Nephron (organoid): ENCODE measurements around the gene RNF31.

ENCODE experiments used
- H3K27ac Mint-ChIP-seq, 3 experiments: 2 replicates each; pipeline ENCODE4 v1.8.0; 2020; ENCODE audit warnings: mixed read lengths in 3 of 3, mild to moderate bottlenecking in 2 of 3, moderate library complexity in 1 of 3
- H3K27me3 Mint-ChIP-seq: 2 replicates; pipeline ENCODE4 v1.8.0; 2021; ENCODE audit warnings: low read depth, mild to moderate bottlenecking, moderate library complexity, mixed read lengths
- H3K36me3 Mint-ChIP-seq: 2 replicates; pipeline ENCODE4 v1.8.0; 2020; ENCODE audit warnings: low read depth, mixed read lengths
- H3K4me1 Mint-ChIP-seq: 2 replicates; pipeline ENCODE4 v1.8.0; 2020; ENCODE audit warnings: mixed read lengths
- H3K4me3 Mint-ChIP-seq, 3 experiments: 2 replicates each; pipeline ENCODE4 v1.8.0; 2020; ENCODE audit warnings: mild to moderate bottlenecking in 3 of 3, mixed read lengths in 3 of 3, moderate library complexity in 2 of 3
- H3K9me3 Mint-ChIP-seq: 2 replicates; pipeline ENCODE4 v1.8.0; 2020; ENCODE audit warnings: mixed read lengths
- TF ChIP-seq, protein P1 (sequence below), 3 experiments: fragments of 200-600 bp; sonication (generic); IDR thresholded peaks; one replicate each; pipeline ENCODE4 v1.5.0; 2021; ENCODE audit warnings: antibody characterized with exemption in 3 of 3; ENCODE audit not compliant: unreplicated experiment in 3 of 3

RNF31 gene

DNA sequence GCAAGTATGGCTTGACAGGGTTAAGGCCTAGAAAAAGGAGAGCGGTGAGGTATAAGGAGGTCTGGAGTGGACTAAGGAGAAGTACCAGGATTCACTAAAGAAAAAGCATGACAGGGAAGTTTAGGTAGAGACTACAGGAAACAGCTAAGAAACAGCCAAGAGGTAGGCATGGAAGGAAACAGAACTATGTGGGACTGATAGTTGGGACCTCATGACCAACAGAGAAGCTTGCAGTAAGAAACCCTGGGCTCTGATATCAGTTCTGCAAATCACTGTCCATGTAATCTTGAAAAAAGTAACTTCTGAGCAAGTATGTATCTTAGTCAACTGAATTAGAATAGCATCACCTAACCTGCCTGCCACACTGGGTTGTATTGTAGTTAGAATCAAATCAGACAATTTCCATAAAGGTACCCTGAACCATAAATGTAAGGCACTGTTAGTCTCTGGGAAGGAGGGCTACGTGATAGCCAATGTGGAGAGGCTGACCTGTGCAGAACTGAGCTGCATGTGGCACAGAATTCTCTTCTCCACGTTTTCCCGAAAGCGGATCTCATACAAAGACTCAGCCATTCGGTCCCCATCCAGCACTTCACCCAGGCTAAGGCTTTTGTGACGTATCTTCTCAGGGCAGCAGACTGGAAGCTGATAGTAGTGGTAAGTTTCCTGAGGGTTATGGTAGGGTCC, 47.0 kb downstream of the RNF31 start:
- Mint-ChIP-seq H3K9me3 (no peaks in the 10 kb centered on the region), H3K27ac (peak overlapping the region; percentile 95 to 97 (median 95)), H3K27me3 (no peaks in the 10 kb centered on the region), H3K4me1 (peaks cover 43% of the 10 kb centered on the region), H3K36me3 (peaks cover 38% of the 10 kb centered on the region), H3K4me3 (peak overlapping the region; percentile 90 to 99 (median 97))
- TF ChIP-seq, protein P1, sequence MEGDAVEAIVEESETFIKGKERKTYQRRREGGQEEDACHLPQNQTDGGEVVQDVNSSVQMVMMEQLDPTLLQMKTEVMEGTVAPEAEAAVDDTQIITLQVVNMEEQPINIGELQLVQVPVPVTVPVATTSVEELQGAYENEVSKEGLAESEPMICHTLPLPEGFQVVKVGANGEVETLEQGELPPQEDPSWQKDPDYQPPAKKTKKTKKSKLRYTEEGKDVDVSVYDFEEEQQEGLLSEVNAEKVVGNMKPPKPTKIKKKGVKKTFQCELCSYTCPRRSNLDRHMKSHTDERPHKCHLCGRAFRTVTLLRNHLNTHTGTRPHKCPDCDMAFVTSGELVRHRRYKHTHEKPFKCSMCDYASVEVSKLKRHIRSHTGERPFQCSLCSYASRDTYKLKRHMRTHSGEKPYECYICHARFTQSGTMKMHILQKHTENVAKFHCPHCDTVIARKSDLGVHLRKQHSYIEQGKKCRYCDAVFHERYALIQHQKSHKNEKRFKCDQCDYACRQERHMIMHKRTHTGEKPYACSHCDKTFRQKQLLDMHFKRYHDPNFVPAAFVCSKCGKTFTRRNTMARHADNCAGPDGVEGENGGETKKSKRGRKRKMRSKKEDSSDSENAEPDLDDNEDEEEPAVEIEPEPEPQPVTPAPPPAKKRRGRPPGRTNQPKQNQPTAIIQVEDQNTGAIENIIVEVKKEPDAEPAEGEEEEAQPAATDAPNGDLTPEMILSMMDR (IDR thresholded peaks at IDR 0.05; ENCODE audit: unreplicated experiment in 3 of 3), result no peak

DNA sequence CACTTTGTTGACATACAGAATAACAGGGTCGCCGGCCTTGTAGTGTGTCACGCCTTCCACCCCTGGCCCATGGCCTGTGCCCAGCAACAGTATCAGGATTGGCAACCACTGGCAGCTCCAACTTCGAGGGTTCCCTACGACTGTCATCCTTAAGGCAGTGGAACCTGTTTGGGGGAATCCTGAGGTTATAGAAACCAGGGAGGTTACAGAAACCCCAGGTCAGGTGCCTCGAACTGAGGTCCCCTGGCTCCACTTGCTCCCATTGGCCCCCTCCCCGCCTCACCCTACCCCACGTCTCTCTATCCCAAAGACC, 47.5 kb downstream of the RNF31 start:
- TF ChIP-seq, protein P1 (IDR thresholded peaks at IDR 0.05; ENCODE audit: unreplicated experiment in 3 of 3), result no peak
- H3K4me1 Mint-ChIP-seq, result peaks cover 41% of the 10 kb centered on the region
- H3K4me3 Mint-ChIP-seq, result peak overlapping the region; percentile 90 to 99 (median 97)
- no peaks in the 10 kb centered on the region for H3K27me3 Mint-ChIP-seq
- peaks cover 40% of the 10 kb centered on the region for H3K36me3 Mint-ChIP-seq
- H3K27ac Mint-ChIP-seq, result peak overlapping the region; percentile 95 to 97 (median 95)
- H3K9me3 Mint-ChIP-seq, result no peaks in the 10 kb centered on the region

DNA sequence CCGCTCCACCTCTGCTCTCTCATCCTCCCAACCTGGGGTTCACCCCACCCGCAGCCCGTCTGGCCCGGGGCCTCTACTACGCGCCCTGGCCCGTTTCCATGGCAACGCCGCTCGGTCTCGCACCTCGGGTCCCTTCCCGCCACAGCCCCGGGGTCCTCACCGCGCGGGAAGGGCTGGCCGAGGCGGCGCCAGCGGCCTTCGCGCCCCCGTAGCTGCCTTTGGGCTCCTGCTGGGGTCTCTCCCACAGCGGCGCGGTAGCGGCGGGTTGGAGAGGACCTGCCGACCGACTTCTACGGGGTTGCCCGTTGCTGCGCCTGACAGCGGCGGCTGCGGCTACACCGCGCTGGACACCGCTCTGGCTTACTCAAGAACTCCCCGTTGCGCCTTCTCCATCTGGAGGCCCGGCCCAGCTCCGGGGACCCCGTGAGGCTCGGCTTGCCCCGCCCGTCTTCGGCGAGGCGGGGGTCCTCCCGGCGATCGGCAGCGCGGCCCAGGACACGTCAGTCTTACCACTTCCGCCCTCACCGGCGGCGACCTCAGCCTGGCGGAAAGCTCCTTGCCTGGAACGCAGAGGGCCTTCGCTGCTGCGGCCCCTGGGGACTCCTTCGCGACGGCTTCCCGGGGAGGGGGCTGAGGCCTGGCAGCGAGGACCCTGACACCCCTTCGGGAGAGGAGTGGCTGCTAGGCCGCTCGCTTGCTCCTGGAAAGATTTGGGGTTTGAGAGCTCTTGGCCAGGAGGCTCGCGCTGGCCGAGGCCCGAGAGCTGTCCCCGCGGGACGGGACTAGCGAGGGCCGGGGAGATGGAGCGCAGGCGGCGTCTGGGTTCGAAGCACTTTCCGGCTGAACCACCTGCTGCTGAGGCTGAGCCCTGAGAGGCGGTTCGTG, 48.1 kb downstream of the RNF31 start, which contains the start of gene TM9SF1:
Gene TM9SF1, minus strand, starts transcription at position 256 of the 885 bp plus-strand sequence. CDS start 422 bp downstream, outside the sequence.
- TF ChIP-seq, protein P1 (IDR thresholded peaks at IDR 0.05; ENCODE audit: unreplicated experiment in 3 of 3), result no peak
- Mint-ChIP-seq H3K4me3 (peak within 1 kb of the TSS; percentile 90 to 99 (median 97)), H3K4me1 (peaks cover 35% of the 10 kb centered on the region), H3K9me3 (no peaks in the 10 kb centered on the region), H3K27ac (peak within 1 kb of the TSS; percentile 95 to 97 (median 95)), H3K27me3 (no peaks in the 10 kb centered on the region), H3K36me3 (peaks cover 40% of the 10 kb centered on the region)

DNA sequence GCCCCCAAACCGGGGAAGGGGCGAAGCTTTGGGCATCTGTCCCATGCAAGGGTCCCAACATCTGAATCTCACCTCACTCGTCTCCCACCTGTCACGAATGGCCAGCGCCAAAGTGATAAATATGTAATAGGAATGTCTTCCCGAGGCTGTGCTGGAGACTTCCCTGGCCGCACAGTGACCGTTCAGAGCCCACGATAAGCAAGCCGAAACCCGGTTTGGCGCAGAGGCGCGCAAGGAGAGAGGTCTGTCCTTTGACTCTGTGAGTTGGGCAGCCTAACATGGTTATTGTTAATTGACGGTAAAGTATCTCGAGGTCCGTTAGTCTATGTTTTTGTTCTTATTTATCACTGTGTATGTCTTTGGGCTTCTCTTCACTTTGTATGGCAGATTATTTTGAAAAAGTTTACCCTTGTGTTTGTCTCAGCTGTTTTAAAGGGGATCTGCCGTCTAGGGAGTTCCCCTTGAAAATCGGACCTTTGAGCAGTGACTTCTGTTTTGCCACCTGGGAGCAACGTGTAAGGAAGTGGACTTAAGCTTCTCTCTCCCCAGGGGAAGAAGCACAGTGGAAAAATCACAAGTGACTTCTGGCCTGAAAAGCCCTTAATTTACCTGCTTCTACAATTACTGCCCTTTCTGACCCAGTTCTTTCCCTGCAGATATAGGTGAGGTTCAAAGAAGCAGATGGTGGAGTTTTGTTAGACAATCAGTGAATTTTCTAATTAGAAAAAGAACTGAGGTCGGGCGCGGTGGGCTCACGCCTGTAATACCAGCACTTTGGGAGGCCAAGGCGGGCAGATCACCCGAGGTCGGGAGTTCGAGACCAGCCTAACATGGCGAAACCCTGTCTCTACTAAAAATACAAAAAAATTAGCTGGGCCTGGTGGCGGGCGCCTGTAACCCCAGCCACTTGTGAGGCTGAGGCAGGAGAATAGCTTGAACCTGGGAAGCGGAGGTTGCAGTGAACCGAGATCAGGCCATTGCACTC, 49.1 kb downstream of the RNF31 start:
- Mint-ChIP-seq H3K36me3 (peaks cover 41% of the 10 kb centered on the region), H3K9me3 (no peaks in the 10 kb centered on the region), H3K4me1 (peaks cover 35% of the 10 kb centered on the region), H3K4me3 (peak overlapping the region; percentile 90 to 99 (median 97)), H3K27me3 (no peaks in the 10 kb centered on the region), H3K27ac (peak overlapping the region; percentile 95 to 97 (median 95))
- TF ChIP-seq, protein P1 (IDR thresholded peaks at IDR 0.05; ENCODE audit: unreplicated experiment in 3 of 3), result no peak

DNA sequence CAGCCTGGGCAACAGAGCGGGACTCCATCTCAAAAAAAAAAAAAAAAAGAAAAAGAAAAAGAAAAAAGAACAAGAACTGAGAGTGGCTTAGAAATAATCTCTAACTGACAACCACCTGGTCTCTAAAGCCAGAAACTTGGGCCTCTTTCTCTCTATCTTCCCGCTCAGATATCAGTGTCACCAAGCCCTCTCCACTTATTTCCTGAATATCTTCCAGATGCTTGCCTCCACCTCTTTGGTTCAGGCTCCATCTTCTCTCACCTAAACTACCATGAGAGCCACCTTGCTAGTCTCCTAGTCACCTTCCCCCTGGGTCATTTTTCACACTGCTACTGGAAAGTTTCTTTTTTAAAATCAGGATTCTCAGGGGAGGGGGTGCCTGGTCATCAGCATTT, 49.8 kb downstream of the RNF31 start:
- TF ChIP-seq, protein P1 (IDR thresholded peaks at IDR 0.05; ENCODE audit: unreplicated experiment in 3 of 3), result no peak
- Mint-ChIP-seq H3K27me3 (no peaks in the 10 kb centered on the region), H3K4me3 (peak overlapping the region; percentile 86 to 90 (median 89)), H3K4me1 (peaks cover 35% of the 10 kb centered on the region), H3K27ac (peak overlapping the region; percentile 67 to 90 (median 82)), H3K9me3 (no peaks in the 10 kb centered on the region), H3K36me3 (peaks cover 44% of the 10 kb centered on the region)
